HEK293 (cell line): ENCODE results near the gene ADRB1.

ENCODE experiments used
- CTCF ChIA-PET: fragments of 350-600 bp; formaldehyde crosslinking; extraction: SDS; loops from one replicate; lab custom pipeline; 2021; ENCODE audit warnings: antibody characterized with exemption; lab: Yijun Ruan, JAX
- POLR2A ChIA-PET: fragments of 300-600 bp; formaldehyde crosslinking; extraction: SDS; loops from one replicate; lab custom pipeline; 2020; ENCODE audit warnings: antibody characterized with exemption, inconsistent platforms; lab: Yijun Ruan, JAX
- H3K27ac ChIP-seq: fragments of 200-500 bp; sonication (Bioruptor generic); 2 replicates; pipeline ENCODE4 v1.5.1; 2014; ENCODE audit warnings: low read depth, low read length, control low read depth, inconsistent platforms; ENCODE audit errors: extremely low read depth
- H3K36me3 ChIP-seq, 2 experiments: fragments of 200-500 bp in 1 of 2; sonication (Bioruptor generic) in 1 of 2; 1 replicate in 1 of 2; 2 replicates in 1 of 2; pipeline ENCODE4 v1.5.1; 2014 to 2017; ENCODE audit warnings: inconsistent platforms in 2 of 2, low read length in 2 of 2; ENCODE audit not compliant: control insufficient read depth in 2 of 2, insufficient read depth in 1 of 2
- H3K4me1 ChIP-seq: fragments of 200-500 bp; sonication (Bioruptor generic); 2 replicates; pipeline ENCODE4 v1.5.1; 2014; ENCODE audit warnings: mild to moderate bottlenecking, low read length, inconsistent platforms; ENCODE audit not compliant: control insufficient read depth, insufficient read depth
- H3K4me3 ChIP-seq: 2 replicates; pipeline ENCODE4 v1.5.1; 2011; ENCODE audit warnings: low read depth, mild to moderate bottlenecking, control low read depth, low read length, moderate library complexity
- H3K9me3 ChIP-seq: fragments of 200-500 bp; sonication (Bioruptor generic); 2 replicates; pipeline ENCODE4 v1.5.1; 2014; ENCODE audit warnings: low read depth, low read length, inconsistent platforms; ENCODE audit not compliant: control insufficient read depth, insufficient read depth
- KLF16 ChIP-seq: fragments of 450-650 bp; formaldehyde crosslinking; IDR thresholded peaks from 2 replicates; pipeline ENCODE4 v1.5.1; 2017; ENCODE audit warnings: missing biosample characterization, missing genetic modification characterization
- KLF8 ChIP-seq: fragments of 450-650 bp; formaldehyde crosslinking; IDR thresholded peaks from 2 replicates; pipeline ENCODE4 v1.5.1; 2016; ENCODE audit warnings: missing biosample characterization, missing genetic modification characterization
- KLF9 ChIP-seq: fragments of 450-650 bp; formaldehyde crosslinking; IDR thresholded peaks from 2 replicates; pipeline ENCODE4 v1.5.1; 2016; ENCODE audit warnings: missing biosample characterization, missing genetic modification characterization, low read depth
- SCRT2 ChIP-seq: fragments of 450-650 bp; formaldehyde crosslinking; IDR thresholded peaks from 2 replicates; pipeline ENCODE4 v1.5.1; 2016; ENCODE audit warnings: missing biosample characterization, missing genetic modification characterization
- ZBTB17 ChIP-seq: fragments of 450-650 bp; formaldehyde crosslinking; IDR thresholded peaks from 2 replicates; pipeline ENCODE4 v1.5.1; 2016; ENCODE audit warnings: missing biosample characterization, missing genetic modification characterization
- ZBTB48 ChIP-seq: fragments of 450-650 bp; formaldehyde crosslinking; IDR thresholded peaks from 2 replicates; pipeline ENCODE4 v1.5.1; 2016; ENCODE audit warnings: missing biosample characterization, missing genetic modification characterization
- ZEB2 ChIP-seq: fragments of 450-650 bp; formaldehyde crosslinking; IDR thresholded peaks from 2 replicates; pipeline ENCODE4 v1.5.1; 2016; ENCODE audit warnings: missing biosample characterization, missing genetic modification characterization
- ZFP37 ChIP-seq: fragments of 450-650 bp; formaldehyde crosslinking; IDR thresholded peaks from 2 replicates; pipeline ENCODE4 v1.5.1; 2016; ENCODE audit warnings: missing biosample characterization, missing genetic modification characterization
- ZNF133 ChIP-seq: fragments of 450-650 bp; formaldehyde crosslinking; IDR thresholded peaks from 2 replicates; pipeline ENCODE4 v1.5.1; 2016; ENCODE audit warnings: missing biosample characterization, missing genetic modification characterization
- ZNF2 ChIP-seq: fragments of 450-650 bp; formaldehyde crosslinking; IDR thresholded peaks from 2 replicates; pipeline ENCODE4 v1.5.1; 2016; ENCODE audit warnings: missing biosample characterization, missing genetic modification characterization
- ZNF239 ChIP-seq: fragments of 450-650 bp; formaldehyde crosslinking; IDR thresholded peaks from 2 replicates; pipeline ENCODE4 v1.5.1; 2016; ENCODE audit warnings: missing biosample characterization, missing genetic modification characterization
- ZNF404 ChIP-seq: fragments of 450-650 bp; formaldehyde crosslinking; IDR thresholded peaks from 2 replicates; pipeline ENCODE4 v1.5.1; 2017; ENCODE audit warnings: missing biosample characterization, missing genetic modification characterization
- ZNF423 ChIP-seq: fragments of 450-650 bp; formaldehyde crosslinking; IDR thresholded peaks from 2 replicates; pipeline ENCODE4 v1.5.1; 2016; ENCODE audit warnings: missing biosample characterization, missing genetic modification characterization
- ZNF473 ChIP-seq: fragments of 450-650 bp; formaldehyde crosslinking; IDR thresholded peaks from 2 replicates; pipeline ENCODE4 v1.5.1; 2017; ENCODE audit warnings: missing biosample characterization, missing genetic modification characterization
- ZNF610 ChIP-seq: fragments of 450-650 bp; formaldehyde crosslinking; IDR thresholded peaks from 2 replicates; pipeline ENCODE4 v1.5.1; 2016; ENCODE audit warnings: missing biosample characterization, missing genetic modification characterization, borderline replicate concordance
- ZNF621 ChIP-seq: fragments of 450-650 bp; formaldehyde crosslinking; IDR thresholded peaks from 2 replicates; pipeline ENCODE4 v1.5.1; 2017; ENCODE audit warnings: missing biosample characterization, missing genetic modification characterization
- ZNF623 ChIP-seq: fragments of 450-650 bp; formaldehyde crosslinking; IDR thresholded peaks from 2 replicates; pipeline ENCODE4 v1.5.1; 2016; ENCODE audit warnings: missing biosample characterization, missing genetic modification characterization
- ZNF785 ChIP-seq: fragments of 450-650 bp; formaldehyde crosslinking; IDR thresholded peaks from 2 replicates; pipeline ENCODE4 v1.5.1; 2016; ENCODE audit warnings: missing biosample characterization, missing genetic modification characterization
- ZNF791 ChIP-seq: fragments of 450-650 bp; formaldehyde crosslinking; IDR thresholded peaks from 2 replicates; pipeline ENCODE4 v1.5.1; 2016; ENCODE audit warnings: missing biosample characterization, missing genetic modification characterization
- ZNF837 ChIP-seq: fragments of 450-650 bp; formaldehyde crosslinking; IDR thresholded peaks from 2 replicates; pipeline ENCODE4 v1.5.1; 2016; ENCODE audit warnings: missing biosample characterization, missing genetic modification characterization
- TF ChIP-seq, protein P1 (sequence below): fragments of 450-650 bp; formaldehyde crosslinking; IDR thresholded peaks from 2 replicates; pipeline ENCODE4 v1.5.1; 2017; ENCODE audit warnings: missing biosample characterization, missing genetic modification characterization
- TF ChIP-seq, protein P2 (sequence below): fragments of 450-650 bp; formaldehyde crosslinking; IDR thresholded peaks from 2 replicates; pipeline ENCODE4 v1.5.1; 2016; ENCODE audit warnings: missing biosample characterization, missing genetic modification characterization

ADRB1 gene

DNA sequence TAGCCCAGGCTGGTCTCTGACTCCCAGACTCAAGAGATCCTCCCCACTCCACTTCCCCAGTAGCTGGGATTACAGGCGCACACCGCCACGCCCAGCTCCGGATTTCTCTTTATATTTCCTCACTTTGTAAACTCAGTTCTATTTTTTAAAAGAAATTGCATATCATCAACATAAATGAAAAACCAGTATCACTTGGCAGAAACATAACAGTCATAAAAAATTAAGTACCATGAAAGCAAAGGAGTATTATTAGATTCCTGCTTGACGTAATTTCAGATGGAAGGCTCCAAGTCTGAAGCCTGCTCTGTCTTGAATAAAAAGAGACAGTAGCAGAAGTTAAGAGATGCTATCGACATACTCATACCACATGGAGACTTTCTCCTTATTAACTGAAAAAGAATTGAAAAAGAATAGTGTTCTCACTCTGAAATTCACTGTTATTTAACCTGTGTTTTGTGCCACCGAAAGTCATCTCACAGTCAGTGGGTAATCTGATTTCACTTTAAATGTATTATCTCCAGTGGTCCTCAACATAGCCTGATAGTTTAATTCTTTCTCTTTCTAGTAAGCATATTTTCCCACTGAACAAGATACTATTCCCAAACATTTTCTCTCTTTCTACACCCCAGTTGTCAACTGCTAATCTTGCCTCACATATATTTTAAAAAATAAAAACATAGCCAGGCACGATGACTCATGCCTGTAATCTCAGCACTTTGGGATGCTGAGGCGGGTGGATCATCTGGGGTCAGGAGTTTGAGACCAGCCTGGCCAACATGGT, 40.3 kb upstream of the ADRB1 start:
- H3K36me3 ChIP-seq = no peaks in the 10 kb centered on the region
- CTCF ChIA-PET = interaction anchor here (0.5 to 1.6 kb wide), 4 partner anchors 12 to 85 kb away, joined by 3 to 6 read pairs (median 4); no protein-coding TSS in a partner anchor
- TF ChIP-seq KLF9 (tag by site-specific recombination) (no peak), ZFP37 (no peak), ZNF837 (tag by site-specific recombination) (no peak), KLF8 (tag by site-specific recombination) (no peak), ZNF423 (tag by site-specific recombination) (no peak), ZNF623 (tag by site-specific recombination) (no peak), ZNF791 (tag by site-specific recombination) (no peak), ZNF473 (tag by site-specific recombination) (no peak)
- TF ChIP-seq, protein P1, sequence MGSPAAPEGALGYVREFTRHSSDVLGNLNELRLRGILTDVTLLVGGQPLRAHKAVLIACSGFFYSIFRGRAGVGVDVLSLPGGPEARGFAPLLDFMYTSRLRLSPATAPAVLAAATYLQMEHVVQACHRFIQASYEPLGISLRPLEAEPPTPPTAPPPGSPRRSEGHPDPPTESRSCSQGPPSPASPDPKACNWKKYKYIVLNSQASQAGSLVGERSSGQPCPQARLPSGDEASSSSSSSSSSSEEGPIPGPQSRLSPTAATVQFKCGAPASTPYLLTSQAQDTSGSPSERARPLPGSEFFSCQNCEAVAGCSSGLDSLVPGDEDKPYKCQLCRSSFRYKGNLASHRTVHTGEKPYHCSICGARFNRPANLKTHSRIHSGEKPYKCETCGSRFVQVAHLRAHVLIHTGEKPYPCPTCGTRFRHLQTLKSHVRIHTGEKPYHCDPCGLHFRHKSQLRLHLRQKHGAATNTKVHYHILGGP (tag by site-specific recombination) = no peak

DNA sequence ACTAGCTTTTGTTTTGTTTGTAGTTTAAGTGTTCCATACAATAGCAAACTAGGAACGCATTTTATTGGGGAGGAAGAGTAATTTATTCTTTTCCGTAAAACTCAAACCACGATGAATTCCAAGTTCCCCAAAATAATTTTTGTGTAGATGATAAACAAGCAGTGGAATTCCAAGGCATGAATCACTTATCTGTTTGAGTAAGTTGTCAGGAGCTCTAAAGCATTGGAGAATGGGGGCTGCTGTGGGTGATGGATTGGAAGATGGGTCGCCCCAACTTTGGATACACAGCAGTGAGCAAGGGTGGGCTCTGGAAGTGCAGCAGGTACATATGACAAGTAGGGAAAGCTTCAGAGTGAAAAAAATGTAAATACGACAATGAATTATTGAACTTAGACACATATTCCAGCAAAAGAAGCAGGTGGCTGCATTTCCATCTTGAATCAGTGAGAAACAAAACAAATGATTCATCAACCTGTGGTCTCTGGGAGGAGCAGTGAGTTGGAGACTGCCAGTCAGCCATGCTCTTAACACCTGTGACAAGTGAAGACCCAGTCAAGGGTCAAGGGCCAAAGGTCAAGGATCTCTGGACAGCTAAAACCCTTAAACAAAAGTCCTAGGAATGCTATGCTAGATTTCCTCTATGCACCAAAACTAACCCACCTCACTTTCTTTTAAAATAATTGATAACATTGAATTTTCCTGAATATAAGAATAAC, 34.2 kb upstream of the ADRB1 start:
- H3K27ac ChIP-seq = no peak overlapping the region
- ChIA-PET POLR2A (no interaction called here), CTCF (interaction anchor here (0.7 to 1.0 kb wide), 2 partner anchors 9 to 309 kb away, joined by 3 read pairs; no protein-coding TSS in a partner anchor)
- no peaks in the 10 kb centered on the region for H3K9me3 ChIP-seq
- H3K4me3 ChIP-seq = no peak overlapping the region
- H3K4me1 ChIP-seq = no peaks in the 10 kb centered on the region
- TF ChIP-seq ZBTB17 (tag by site-specific recombination) (no peak), ZNF239 (tag by site-specific recombination) (no peak), ZNF2 (tag by site-specific recombination) (no peak), SCRT2 (tag by site-specific recombination) (no peak), ZBTB48 (tag by site-specific recombination) (no peak), ZNF610 (tag by site-specific recombination) (no peak), KLF16 (no peak), ZNF404 (no peak), ZNF133 (tag by site-specific recombination) (no peak)
- no peaks in the 10 kb centered on the region for H3K36me3 ChIP-seq

More for the DNA sequence above, 40.3 kb upstream of the ADRB1 start:
- Histone ChIP-seq H3K9me3 (no peaks in the 10 kb centered on the region), H3K27ac (no peak overlapping the region), H3K4me3 (no peak overlapping the region), H3K4me1 (no peaks in the 10 kb centered on the region)
- POLR2A ChIA-PET = no interaction called here

DNA sequence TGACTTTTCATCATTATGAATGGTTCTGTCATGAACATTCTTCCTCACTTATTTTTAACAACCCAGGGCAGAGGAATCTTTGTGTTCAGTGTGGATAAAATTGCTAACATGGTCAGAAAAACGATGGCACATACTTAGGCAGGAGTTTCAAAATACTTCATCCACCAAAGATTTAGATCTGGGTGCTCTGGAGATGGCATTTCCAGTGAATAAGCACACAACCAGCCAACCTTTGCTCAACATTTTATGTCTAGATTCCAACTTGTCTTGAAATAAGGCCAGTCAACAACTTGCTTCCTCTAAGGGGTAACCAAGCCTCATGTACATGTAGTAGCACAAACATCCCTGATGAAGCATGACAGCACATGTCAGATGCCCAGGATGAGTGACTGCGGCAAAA, 33.4 kb upstream of the ADRB1 start:
- ChIA-PET POLR2A (no interaction called here), CTCF (no interaction called here)
- Histone ChIP-seq H3K36me3 (no peaks in the 10 kb centered on the region), H3K9me3 (no peaks in the 10 kb centered on the region)
- no peak for TF ChIP-seq ZNF239 (tag by site-specific recombination)
- TF ChIP-seq ZNF785 (tag by site-specific recombination) = no peak
- TF ChIP-seq, protein P2, sequence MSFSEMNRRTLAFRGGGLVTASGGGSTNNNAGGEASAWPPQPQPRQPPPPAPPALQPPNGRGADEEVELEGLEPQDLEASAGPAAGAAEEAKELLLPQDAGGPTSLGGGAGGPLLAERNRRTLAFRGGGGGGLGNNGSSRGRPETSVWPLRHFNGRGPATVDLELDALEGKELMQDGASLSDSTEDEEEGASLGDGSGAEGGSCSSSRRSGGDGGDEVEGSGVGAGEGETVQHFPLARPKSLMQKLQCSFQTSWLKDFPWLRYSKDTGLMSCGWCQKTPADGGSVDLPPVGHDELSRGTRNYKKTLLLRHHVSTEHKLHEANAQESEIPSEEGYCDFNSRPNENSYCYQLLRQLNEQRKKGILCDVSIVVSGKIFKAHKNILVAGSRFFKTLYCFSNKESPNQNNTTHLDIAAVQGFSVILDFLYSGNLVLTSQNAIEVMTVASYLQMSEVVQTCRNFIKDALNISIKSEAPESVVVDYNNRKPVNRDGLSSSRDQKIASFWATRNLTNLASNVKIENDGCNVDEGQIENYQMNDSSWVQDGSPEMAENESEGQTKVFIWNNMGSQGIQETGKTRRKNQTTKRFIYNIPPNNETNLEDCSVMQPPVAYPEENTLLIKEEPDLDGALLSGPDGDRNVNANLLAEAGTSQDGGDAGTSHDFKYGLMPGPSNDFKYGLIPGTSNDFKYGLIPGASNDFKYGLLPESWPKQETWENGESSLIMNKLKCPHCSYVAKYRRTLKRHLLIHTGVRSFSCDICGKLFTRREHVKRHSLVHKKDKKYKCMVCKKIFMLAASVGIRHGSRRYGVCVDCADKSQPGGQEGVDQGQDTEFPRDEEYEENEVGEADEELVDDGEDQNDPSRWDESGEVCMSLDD (tag by site-specific recombination) = no peak
- no peak for TF ChIP-seq ZNF621
- TF ChIP-seq ZEB2 (tag by site-specific recombination) = no peak
- TF ChIP-seq, all 188 proteins: peak for 0
- H3K27ac ChIP-seq = no peak overlapping the region
- H3K4me3 ChIP-seq = no peak overlapping the region
- H3K4me1 ChIP-seq = no peaks in the 10 kb centered on the region
